CD14-positive monocyte (primary cell): ENCODE results near the gene TOMM6. TPM values are rescaled to one million over a fixed set of nuclear protein-coding genes. Genes with fewer than 3 reads are reported as not detected.

Experiments
- DNase-seq, 3 donors: peaks; one replicate each; pipeline ENCODE4 v3.0.0-alpha.2; 2011 to 2022
- H2AFZ ChIP-seq: 2 replicates; pipeline ENCODE4 v1.6.0; 2012; ENCODE audit warnings: mild to moderate bottlenecking, low read depth, low read length, inconsistent platforms; ENCODE audit not compliant: insufficient read depth, poor library complexity, severe bottlenecking
- H3K27ac ChIP-seq, 2 donors: 1 replicate in 1 of 2; 2 replicates in 1 of 2; pipeline ENCODE4 v1.5.1; 2012 to 2013; ENCODE audit warnings: low read length in 2 of 2, control low read depth in 1 of 2, inconsistent platforms in 1 of 2, low read depth in 1 of 2, mild to moderate bottlenecking in 1 of 2
- H3K27me3 ChIP-seq, 2 donors: one replicate each; pipeline versions ENCODE4 v1.6.0 to v1.6.1; 2011 to 2013; ENCODE audit warnings: low read length in 2 of 2; ENCODE audit not compliant: control insufficient read depth in 2 of 2, insufficient read depth in 2 of 2
- H3K36me3 ChIP-seq, 2 donors: replicated peaks in 1 of 2; 1 replicate in 1 of 2; 2 replicates in 1 of 2; pipeline versions ENCODE4 v1.5.1 to v1.6.1; 2012 to 2013; ENCODE audit warnings: low read length in 2 of 2, control low read depth in 1 of 2, inconsistent platforms in 1 of 2, mild to moderate bottlenecking in 1 of 2; ENCODE audit not compliant: insufficient read depth in 2 of 2, control insufficient read depth in 1 of 2
- H3K4me1 ChIP-seq, 2 donors: 1 replicate in 1 of 2; 2 replicates in 1 of 2; pipeline versions ENCODE4 v1.5.1 to v1.6.1; 2012 to 2013; ENCODE audit warnings: low read length in 2 of 2, control low read depth in 1 of 2, inconsistent platforms in 1 of 2, mild to moderate bottlenecking in 1 of 2, moderate library complexity in 1 of 2; ENCODE audit not compliant: insufficient read depth in 2 of 2, control insufficient read depth in 1 of 2
- H3K4me2 ChIP-seq: replicated peaks from 2 replicates; pipeline ENCODE3; 2012; ENCODE audit warnings: low read length, moderate library complexity, mild to moderate bottlenecking; ENCODE audit not compliant: poor library complexity, severe bottlenecking; ENCODE audit errors: extremely low read depth
- H3K4me3 ChIP-seq, 3 experiments: fragments of 200-600 bp in 1 of 3; sonication (generic) in 1 of 3; replicated peaks in 1 of 3; 1 replicate in 2 of 3; 2 replicates in 1 of 3; pipeline ENCODE4 v1.5.1; 2011 to 2013; ENCODE audit warnings: low read length in 3 of 3, mild to moderate bottlenecking in 3 of 3, control low read depth in 2 of 3, low read depth in 2 of 3, inconsistent platforms in 1 of 3, moderate library complexity in 1 of 3
- H3K79me2 ChIP-seq: 2 replicates; pipeline ENCODE4 v1.6.0; 2012; ENCODE audit warnings: mild to moderate bottlenecking, control low read depth, inconsistent platforms, low read length, moderate library complexity; ENCODE audit not compliant: insufficient read depth
- H3K9ac ChIP-seq: 2 replicates; pipeline ENCODE4 v1.6.0; 2017; ENCODE audit warnings: low read length, mild to moderate bottlenecking; ENCODE audit not compliant: insufficient read depth, poor library complexity, severe bottlenecking
- H3K9me3 ChIP-seq, 2 donors: replicated peaks in 1 of 2; 1 replicate in 1 of 2; 2 replicates in 1 of 2; pipeline versions ENCODE4 v1.5.1 to v1.6.1; 2012 to 2013; ENCODE audit warnings: low read length in 2 of 2, control low read depth in 1 of 2; ENCODE audit not compliant: control insufficient read depth in 1 of 2, insufficient read depth in 1 of 2
- H4K20me1 ChIP-seq: 2 replicates; pipeline ENCODE4 v1.6.0; 2012; ENCODE audit warnings: mild to moderate bottlenecking, low read length, control low read depth, moderate library complexity; ENCODE audit not compliant: insufficient read depth
- H3K27ac Mint-ChIP-seq, 7 donors: one replicate each; pipeline ENCODE4 v1.8.0; 2020; ENCODE audit warnings: mild to moderate bottlenecking in 7 of 7, mixed read lengths in 7 of 7, moderate library complexity in 6 of 7, inconsistent platforms in 2 of 7
- H3K27me3 Mint-ChIP-seq, 3 donors: one replicate each; pipeline ENCODE4 v1.8.0; 2021 to 2022; ENCODE audit warnings: low read depth in 3 of 3, mild to moderate bottlenecking in 3 of 3, mixed read lengths in 3 of 3, moderate library complexity in 3 of 3, inconsistent platforms in 1 of 3
- H3K36me3 Mint-ChIP-seq, 2 donors: one replicate each; pipeline ENCODE4 v1.8.0; 2020; ENCODE audit warnings: mixed read lengths in 2 of 2, inconsistent platforms in 1 of 2, mild to moderate bottlenecking in 1 of 2
- H3K4me1 Mint-ChIP-seq: one replicate; pipeline ENCODE4 v1.8.0; 2020; ENCODE audit warnings: mild to moderate bottlenecking, mixed read lengths
- H3K4me3 Mint-ChIP-seq, 2 donors: one replicate each; pipeline ENCODE4 v1.8.0; 2020; ENCODE audit warnings: mild to moderate bottlenecking in 2 of 2, mixed read lengths in 2 of 2, moderate library complexity in 1 of 2
- H3K9me3 Mint-ChIP-seq, 7 donors: one replicate each; pipeline ENCODE4 v1.8.0; 2020 to 2022; ENCODE audit warnings: mixed read lengths in 7 of 7, mild to moderate bottlenecking in 6 of 7, moderate library complexity in 6 of 7, inconsistent platforms in 2 of 7
- CTCF ChIP-seq: fragments of 200-600 bp; IDR thresholded peaks from one replicate; pipeline ENCODE4 v1.8.0; 2022; ENCODE audit warnings: antibody characterized with exemption, mild to moderate bottlenecking
- WGBS: methylation state at CpG from one replicate; pipeline ENCODE4 v1.1.5; 2013; ENCODE audit warnings: missing lambda C conversion rate; ENCODE audit not compliant: insufficient coverage; 5-methylcytosine and 5-hydroxymethylcytosine counted together
- intact Hi-C, 2 donors: fragments of 100-400 bp; cut with micrococcal nuclease; formaldehyde crosslinking; loops; one replicate each; pipeline versions ENCODE4 v1.15.0 to v1.15.1; 2023
- polyA plus RNA-seq, 3 donors: library from polyadenylated mRNA; depleted of rRNA in 1 of 3; unstranded in 2 of 3; stranded (reverse) in 1 of 3; fragments of 300-500 nt in 2 of 3; fragments of >200 nt in 1 of 3; fragmentation: Illumina TruSeq in 2 of 3; gene quantifications; 1 replicate in 2 of 3; 2 replicates in 1 of 3; pipeline ENCODE4 v1.2.3, GENCODE V29; 2012 to 2021

Gene TOMM6
- polyA plus RNA-seq, 3 donors: 271 to 382 (median 343) TPM

- no peak overlapping the region for H3K4me2 ChIP-seq
- H3K4me1 Mint-ChIP-seq: peaks cover 28% of the 10 kb centered on the region
- H3K4me3 Mint-ChIP-seq: no peak overlapping the region
- no peak overlapping the region for H3K9ac ChIP-seq
- DNase-seq: no peak
- H3K9me3 Mint-ChIP-seq: peaks cover 0 to 1% (median 0%) of the 10 kb centered on the region in 7 donors
- no peaks in the 10 kb centered on the region for H3K9me3 ChIP-seq
- H3K79me2 ChIP-seq: no peaks in the 10 kb centered on the region
- no peak overlapping the region for H3K27ac Mint-ChIP-seq
- H3K4me1 ChIP-seq: peaks cover 9 to 13% of the 10 kb centered on the region in 2 donors
- no peak overlapping the region for H3K4me3 ChIP-seq
- no peaks in the 10 kb centered on the region for H3K27me3 Mint-ChIP-seq
- H2AFZ ChIP-seq: no peak overlapping the region
- 80% methylated on average over 1 of the region's 1 CpG for WGBS
- H3K36me3 Mint-ChIP-seq: peaks cover 2 to 4% of the 10 kb centered on the region in 2 donors
- no peak for TF ChIP-seq CTCF
- intact Hi-C loops: no loop called here
- H3K27me3 ChIP-seq: no peaks in the 10 kb centered on the region
- no peak overlapping the region for H3K27ac ChIP-seq
- no peaks in the 10 kb centered on the region for H3K36me3 ChIP-seq
- H4K20me1 ChIP-seq: no peaks in the 10 kb centered on the region
Observed at GRCh38 chr6:41822021-41822420, 34.5 kb downstream of the TOMM6 start.

GRCh38 chr6:41823178-41823577 lies 35.7 kb downstream of the TOMM6 start:
- Histone ChIP-seq H2AFZ (no peak overlapping the region), H3K4me3 (no peak overlapping the region), H3K79me2 (no peaks in the 10 kb centered on the region), H3K27ac (no peak overlapping the region), H4K20me1 (no peaks in the 10 kb centered on the region), H3K36me3 (no peaks in the 10 kb centered on the region), H3K9ac (no peak overlapping the region), H3K4me1 (peaks cover 9 to 13% of the 10 kb centered on the region in 2 donors), H3K27me3 (no peaks in the 10 kb centered on the region), H3K9me3 (no peaks in the 10 kb centered on the region), H3K4me2 (no peak overlapping the region)
- WGBS: 100% methylated on average over 1 of the region's 1 CpG
- H3K9me3 Mint-ChIP-seq: no peaks in the 10 kb centered on the region
- intact Hi-C loops: no loop called here
- no peak for TF ChIP-seq CTCF
- H3K4me1 Mint-ChIP-seq: peaks cover 27% of the 10 kb centered on the region
- no peak for DNase-seq
- no peaks in the 10 kb centered on the region for H3K27me3 Mint-ChIP-seq
- H3K36me3 Mint-ChIP-seq: peaks cover 2 to 4% of the 10 kb centered on the region in 2 donors
- no peak overlapping the region for H3K4me3 Mint-ChIP-seq
- no peak overlapping the region for H3K27ac Mint-ChIP-seq
